Lung (tissue), 12 donors: ENCODE data around the gene BMERB1. TPM values are rescaled to one million over a fixed set of nuclear protein-coding genes. Genes with fewer than 3 reads are reported as not detected.

ENCODE experiments used
- ATAC-seq: fragments of 200-7000 bp; cut with Tn5 transposase; one replicate; pipeline ENCODE4 v1.9.1; 2020; ENCODE audit warnings: moderate number of reproducible peaks; ENCODE audit not compliant: insufficient read depth, low FRiP score
- DNase-seq, 3 donors: peaks; one replicate each; pipeline ENCODE4 v3.0.0-alpha.2; 2013 to 2017
- H3K27ac ChIP-seq, 2 donors: one replicate each; pipeline ENCODE4 v1.5.1; 2013; ENCODE audit warnings: mild to moderate bottlenecking in 2 of 2, moderate library complexity in 2 of 2, control low read depth in 1 of 2, inconsistent platforms in 1 of 2, low read depth in 1 of 2, low read length in 1 of 2
- H3K27me3 ChIP-seq, 3 donors: one replicate each; pipeline ENCODE4 v1.5.1; 2013; ENCODE audit warnings: low read length in 2 of 3; ENCODE audit not compliant: control insufficient read depth in 3 of 3, insufficient read depth in 3 of 3
- H3K36me3 ChIP-seq, 4 donors: one replicate each; pipeline ENCODE4 v1.5.1; 2013; ENCODE audit warnings: low read length in 4 of 4, mild to moderate bottlenecking in 1 of 4, moderate library complexity in 1 of 4; ENCODE audit not compliant: control insufficient read depth in 4 of 4, insufficient read depth in 4 of 4
- H3K4me1 ChIP-seq, 5 donors: one replicate each; pipeline ENCODE4 v1.5.1; 2013; ENCODE audit warnings: low read length in 5 of 5, mild to moderate bottlenecking in 2 of 5, moderate library complexity in 1 of 5; ENCODE audit not compliant: control insufficient read depth in 5 of 5, insufficient read depth in 5 of 5
- H3K4me3 ChIP-seq: one replicate; pipeline ENCODE4 v1.5.1; 2013; ENCODE audit warnings: mild to moderate bottlenecking, control low read depth, moderate library complexity
- H3K9ac ChIP-seq, 2 donors: one replicate each; pipeline ENCODE4 v1.5.1; 2013; ENCODE audit warnings: low read length in 2 of 2, control low read depth in 1 of 2; ENCODE audit not compliant: insufficient read depth in 1 of 2
- H3K9me3 ChIP-seq, 4 donors: one replicate each; pipeline ENCODE4 v1.5.1; 2013; ENCODE audit warnings: low read length in 3 of 4, mild to moderate bottlenecking in 1 of 4, moderate library complexity in 1 of 4; ENCODE audit not compliant: control insufficient read depth in 4 of 4, insufficient read depth in 3 of 4
- CTCF ChIP-seq: IDR thresholded peaks from 2 replicates; pipeline ENCODE4 v1.5.1; 2012; ENCODE audit warnings: mild to moderate bottlenecking; ENCODE audit errors: control extremely low read depth, extremely low read depth
- WGBS, 2 donors: extraction: QIAGEN DNeasy Blood & Tissue Kit; methylation state at CpG; one replicate each; pipeline ENCODE4 v1.1.7; 2013; 5-methylcytosine and 5-hydroxymethylcytosine counted together
- polyA plus RNA-seq, 2 donors: library from polyadenylated mRNA; stranded (reverse); fragments of 200-250 nt; gene quantifications; one replicate each; pipeline ENCODE4 v1.2.1, GENCODE V29; 2013
- total RNA-seq, 2 donors: library from RNA; depleted of rRNA in 1 of 2; stranded (reverse); fragments of >200 nt in 1 of 2; gene quantifications; one replicate each; pipeline ENCODE4 v1.2.1, GENCODE V29; 2014 to 2021
- donor health status: control.
- donor health status: control.
- donor health status: Bipolar disorder and iron deficiency.
- donor health status: healthy.
- donor health status: DM: yes; HTN: yes; CAD: no.

Gene BMERB1
- total and polyA plus RNA-seq, 4 donors: 5.6 to 17.5 (median 7.9) TPM

GRCh38 chr16:15523939-15524338, 89.6 kb downstream of the BMERB1 start:
- peaks cover 0 to 4% (median under 1%) of the 10 kb centered on the region in 4 donors for H3K36me3 ChIP-seq
- no peak overlapping the region for H3K9ac ChIP-seq
- no peaks in the 10 kb centered on the region for H3K9me3 ChIP-seq
- no peak overlapping the region for H3K4me3 ChIP-seq
- peaks cover 0 to 19% (median 9%) of the 10 kb centered on the region in 5 donors for H3K4me1 ChIP-seq
- WGBS, 2 donors: 89 to 94% methylated on average over 4 of the region's 4 CpGs
- H3K27me3 ChIP-seq: no peaks in the 10 kb centered on the region
- H3K27ac ChIP-seq: no peak overlapping the region
- TF ChIP-seq CTCF: no peak
- ATAC-seq: no peak
- DNase-seq: no peak

GRCh38 chr16:15524966-15525365, 90.6 kb downstream of the BMERB1 start:
- Histone ChIP-seq H3K9ac (no peak overlapping the region), H3K27me3 (no peaks in the 10 kb centered on the region), H3K36me3 (peaks cover 0 to 4% (median under 1%) of the 10 kb centered on the region in 4 donors), H3K9me3 (no peaks in the 10 kb centered on the region), H3K4me1 (peaks cover 0 to 19% (median 9%) of the 10 kb centered on the region in 5 donors), H3K4me3 (no peak overlapping the region), H3K27ac (no peak overlapping the region)
- ATAC-seq: no peak
- 96 to 97% methylated on average over 5 of the region's 5 CpGs for WGBS, 2 donors
- no peak for TF ChIP-seq CTCF
- DNase-seq: no peak

- TF ChIP-seq CTCF: no peak
Measured at GRCh38 chr16:15526097-15526496, 91.7 kb downstream of the BMERB1 start.

GRCh38 chr16:15526731-15527130, 92.3 kb downstream of the BMERB1 start:
- H3K27ac ChIP-seq: no peak overlapping the region
- H3K4me1 ChIP-seq: peaks cover 0 to 8% (median 3%) of the 10 kb centered on the region in 5 donors
- no peak for DNase-seq
- no peak overlapping the region for H3K9ac ChIP-seq
- TF ChIP-seq CTCF: no peak
- WGBS, 2 donors: 97% methylated on average over 2 of the region's 2 CpGs
- no peaks in the 10 kb centered on the region for H3K9me3 ChIP-seq
- H3K4me3 ChIP-seq: no peak overlapping the region
- H3K36me3 ChIP-seq: peaks cover 0 to 4% (median under 1%) of the 10 kb centered on the region in 4 donors
- ATAC-seq: no peak
- H3K27me3 ChIP-seq: no peaks in the 10 kb centered on the region

More at GRCh38 chr16:15526097-15526496, 91.7 kb downstream of the BMERB1 start:
- no peak for ATAC-seq
- 93% methylated on average over 7 of the region's 7 CpGs for WGBS, 2 donors
- no peak for DNase-seq
- Histone ChIP-seq H3K36me3 (peaks cover 0 to 4% (median under 1%) of the 10 kb centered on the region in 4 donors), H3K27me3 (no peaks in the 10 kb centered on the region), H3K27ac (no peak overlapping the region), H3K4me3 (no peak overlapping the region), H3K9me3 (no peaks in the 10 kb centered on the region), H3K9ac (no peak overlapping the region), H3K4me1 (peaks cover 0 to 14% (median 7%) of the 10 kb centered on the region in 5 donors)
